ENCODE results near the gene AP4M1. TPM values are rescaled to one million over a fixed set of nuclear protein-coding genes. Genes with fewer than 3 reads are reported as not detected.

Gene AP4M1
- total RNA-seq, 2 donors from 2014 or later, result 12.2 to 12.4 TPM

DNA sequence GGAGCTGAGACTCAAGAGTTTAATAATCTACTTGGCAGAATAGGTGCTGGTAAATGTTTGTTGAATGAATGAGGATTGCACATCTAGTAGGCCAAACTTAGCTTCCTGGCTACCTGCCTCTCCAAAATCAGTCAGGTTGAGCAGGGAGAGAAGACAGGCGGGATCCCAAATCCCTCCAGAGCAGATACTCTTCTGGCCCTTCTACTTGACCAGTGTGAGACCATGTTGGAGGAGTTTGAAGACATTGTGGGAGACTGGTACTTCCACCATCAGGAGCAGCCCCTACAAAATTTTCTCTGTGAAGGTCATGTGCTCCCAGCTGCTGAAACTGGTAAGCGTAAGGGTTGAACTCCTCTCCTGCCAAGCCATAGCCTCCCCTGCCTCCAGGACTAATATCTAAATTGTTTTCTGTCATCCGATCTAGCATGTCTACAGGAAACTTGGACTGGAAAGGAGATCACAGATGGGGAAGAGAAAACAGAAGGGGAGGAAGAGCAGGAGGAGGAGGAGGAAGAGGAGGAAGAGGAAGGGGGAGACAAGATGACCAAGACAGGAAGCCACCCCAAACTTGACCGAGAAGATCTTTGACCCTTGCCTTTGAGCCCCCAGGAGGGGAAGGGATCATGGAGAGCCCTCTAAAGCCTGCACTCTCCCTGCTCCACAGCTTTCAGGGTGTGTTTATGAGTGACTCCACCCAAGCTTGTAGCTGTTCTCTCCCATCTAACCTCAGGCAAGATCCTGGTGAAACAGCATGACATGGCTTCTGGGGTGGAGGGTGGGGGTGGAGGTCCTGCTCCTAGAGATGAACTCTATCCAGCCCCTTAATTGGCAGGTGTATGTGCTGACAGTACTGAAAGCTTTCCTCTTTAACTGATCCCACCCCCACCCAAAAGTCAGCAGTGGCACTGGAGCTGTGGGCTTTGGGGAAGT, 23.1 kb downstream of the AP4M1 start:
- H3K36me3 ChIP-seq, result no peaks in the 10 kb centered on the region
- DNase-seq (ENCODE audit: low spot score), result no peak
- no peaks in the 10 kb centered on the region for H3K27me3 ChIP-seq
- no peak overlapping the region for H3K27ac ChIP-seq
- H3K4me1 ChIP-seq, result peaks cover 0 to 37% of the 10 kb centered on the region in 2 donors
- TF ChIP-seq, protein P1, sequence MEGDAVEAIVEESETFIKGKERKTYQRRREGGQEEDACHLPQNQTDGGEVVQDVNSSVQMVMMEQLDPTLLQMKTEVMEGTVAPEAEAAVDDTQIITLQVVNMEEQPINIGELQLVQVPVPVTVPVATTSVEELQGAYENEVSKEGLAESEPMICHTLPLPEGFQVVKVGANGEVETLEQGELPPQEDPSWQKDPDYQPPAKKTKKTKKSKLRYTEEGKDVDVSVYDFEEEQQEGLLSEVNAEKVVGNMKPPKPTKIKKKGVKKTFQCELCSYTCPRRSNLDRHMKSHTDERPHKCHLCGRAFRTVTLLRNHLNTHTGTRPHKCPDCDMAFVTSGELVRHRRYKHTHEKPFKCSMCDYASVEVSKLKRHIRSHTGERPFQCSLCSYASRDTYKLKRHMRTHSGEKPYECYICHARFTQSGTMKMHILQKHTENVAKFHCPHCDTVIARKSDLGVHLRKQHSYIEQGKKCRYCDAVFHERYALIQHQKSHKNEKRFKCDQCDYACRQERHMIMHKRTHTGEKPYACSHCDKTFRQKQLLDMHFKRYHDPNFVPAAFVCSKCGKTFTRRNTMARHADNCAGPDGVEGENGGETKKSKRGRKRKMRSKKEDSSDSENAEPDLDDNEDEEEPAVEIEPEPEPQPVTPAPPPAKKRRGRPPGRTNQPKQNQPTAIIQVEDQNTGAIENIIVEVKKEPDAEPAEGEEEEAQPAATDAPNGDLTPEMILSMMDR (IDR thresholded peaks at IDR 0.05), result no peak
- H3K9me3 ChIP-seq, result no peaks in the 10 kb centered on the region
- H3K4me3 ChIP-seq, result no peak overlapping the region

DNA sequence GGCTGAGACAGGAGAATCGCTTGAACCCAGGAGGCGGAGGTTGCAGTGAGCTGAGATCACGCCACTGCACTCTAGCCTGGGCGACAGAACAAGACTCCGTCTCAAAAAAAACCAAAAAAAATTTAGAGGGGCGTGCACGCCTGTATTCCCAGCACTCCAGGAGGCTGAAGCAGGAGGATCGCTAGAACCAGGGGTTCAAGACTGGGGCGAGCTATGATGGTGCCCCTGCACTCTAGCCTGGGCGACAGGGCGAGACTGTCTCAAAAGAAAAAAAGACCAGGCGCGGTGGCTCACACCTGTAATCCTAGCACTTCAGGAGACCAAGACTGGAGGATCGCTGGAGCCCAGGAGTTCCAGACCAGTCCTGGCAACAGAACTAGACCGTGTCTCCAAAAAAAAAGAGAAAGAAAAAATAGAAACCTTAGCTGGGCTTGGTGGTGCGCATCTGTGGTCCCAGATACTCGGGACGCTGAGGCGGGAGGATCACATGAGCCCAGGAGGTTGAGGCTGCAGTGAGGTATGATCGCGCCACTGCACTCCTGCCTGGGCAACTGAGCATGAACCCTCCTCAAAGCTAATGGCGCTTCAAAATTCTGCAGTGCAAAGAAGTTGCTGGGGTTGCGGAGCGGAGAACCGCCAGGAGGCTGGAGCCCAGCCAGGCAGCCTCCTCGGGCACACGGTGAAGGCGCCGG, 24.9 kb downstream of the AP4M1 start:
- TF ChIP-seq, protein P1 (IDR thresholded peaks at IDR 0.05), result no peak
- no peak for DNase-seq (ENCODE audit: low spot score)
- H3K27me3 ChIP-seq, result no peaks in the 10 kb centered on the region
- H3K36me3 ChIP-seq, result no peaks in the 10 kb centered on the region
- H3K4me1 ChIP-seq, result peaks cover 0 to 34% of the 10 kb centered on the region in 2 donors
- no peaks in the 10 kb centered on the region for H3K9me3 ChIP-seq
- H3K27ac ChIP-seq, result peak overlapping the region; percentile 95 to 97
- H3K4me3 ChIP-seq, result peak overlapping the region; percentile 88 to 94

DNA sequence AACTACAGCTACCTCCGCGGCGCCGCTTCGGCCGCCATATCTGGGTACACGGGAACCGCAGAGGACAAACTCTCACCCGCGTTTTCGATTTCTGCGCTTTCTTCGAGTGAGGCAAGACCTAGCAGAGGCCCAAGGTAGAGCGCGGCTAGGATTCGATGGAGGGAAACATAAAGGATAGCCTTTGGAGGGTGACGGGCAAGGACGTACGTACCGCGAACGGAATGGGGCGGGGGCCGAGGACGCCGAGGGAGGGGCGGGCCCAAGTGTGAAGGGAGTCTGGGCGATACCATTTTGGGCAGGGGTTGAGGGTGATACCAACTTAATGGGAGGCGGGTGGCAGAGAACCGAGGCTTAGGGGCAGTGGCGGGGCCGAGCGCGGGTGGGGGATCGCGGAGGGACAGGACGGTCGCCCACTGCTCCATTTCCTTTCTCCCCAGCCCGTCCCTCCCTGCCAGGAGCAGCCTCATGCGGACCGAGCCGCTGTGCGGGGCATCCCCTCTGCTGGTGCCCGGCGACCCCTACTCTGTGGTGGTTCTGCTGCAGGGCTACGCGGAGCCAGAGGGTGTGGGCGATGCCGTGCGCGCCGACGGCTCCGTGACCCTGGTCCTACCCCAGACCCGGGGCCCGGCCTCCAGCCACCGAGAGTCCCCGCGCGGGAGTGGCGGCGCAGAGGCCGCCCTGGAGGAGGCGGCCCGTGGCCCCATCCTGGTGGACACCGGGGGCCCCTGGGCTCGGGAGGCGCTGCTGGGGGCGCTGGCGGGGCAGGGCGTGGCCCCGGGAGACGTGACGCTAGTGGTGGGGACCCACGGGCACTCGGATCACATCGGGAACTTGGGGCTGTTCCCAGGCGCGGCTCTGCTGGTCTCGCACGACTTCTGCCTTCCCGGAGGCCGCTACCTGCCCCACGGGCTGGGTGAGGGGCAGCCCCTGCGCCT, 25.8 kb downstream of the AP4M1 start, which contains the start of gene MBLAC1:
MBLAC1 (plus strand) TSS at position 37 of the 935 bp plus-strand sequence; CDS start at position 466, 429 bp downstream.
- TF ChIP-seq, protein P1 (IDR thresholded peaks at IDR 0.05), result no peak
- peak; percentile 87 for DNase-seq (ENCODE audit: low spot score)

DNA sequence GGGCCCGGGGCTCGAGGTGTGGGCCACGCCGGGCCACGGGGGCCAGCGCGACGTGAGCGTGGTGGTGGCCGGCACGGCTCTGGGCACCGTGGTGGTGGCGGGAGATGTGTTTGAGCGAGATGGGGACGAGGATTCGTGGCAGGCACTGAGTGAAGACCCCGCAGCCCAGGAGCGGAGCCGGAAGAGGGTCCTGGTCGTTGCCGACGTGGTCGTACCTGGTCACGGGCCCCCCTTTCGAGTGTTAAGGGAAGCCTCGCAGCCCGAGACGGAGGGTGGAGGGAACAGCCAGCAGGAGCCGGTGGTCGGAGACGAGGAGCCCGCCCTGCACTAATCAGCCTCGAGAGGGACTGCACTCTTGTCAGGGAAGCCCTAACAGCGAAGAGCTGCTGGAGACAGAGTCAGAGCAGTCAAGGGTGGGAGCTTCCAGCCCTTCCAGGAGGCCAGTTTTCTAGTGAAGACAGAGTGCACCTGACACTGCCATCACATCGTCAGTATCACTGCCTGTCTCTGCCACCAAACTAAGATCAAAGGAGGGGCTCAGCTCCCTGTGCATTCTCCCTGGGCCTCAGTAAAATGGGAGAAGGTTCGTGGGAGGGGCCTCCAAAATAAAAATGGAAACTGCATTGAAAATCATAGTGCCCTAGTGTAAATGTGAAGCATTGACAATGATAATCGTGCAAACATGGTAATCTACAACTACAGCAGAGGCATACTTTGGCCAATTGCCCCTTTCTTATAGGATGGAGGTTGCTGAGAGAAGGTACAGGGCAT, 26.6 kb downstream of the AP4M1 start:
- no peaks in the 10 kb centered on the region for H3K27me3 ChIP-seq
- H3K4me3 ChIP-seq, result peak overlapping the region; percentile 88 to 94
- H3K9me3 ChIP-seq, result no peaks in the 10 kb centered on the region
- DNase-seq (ENCODE audit: low spot score), result no peak
- peaks cover 0 to 34% of the 10 kb centered on the region in 2 donors for H3K4me1 ChIP-seq
- peak overlapping the region; percentile 95 to 97 for H3K27ac ChIP-seq
- TF ChIP-seq, protein P1 (IDR thresholded peaks at IDR 0.05), result no peak
- H3K36me3 ChIP-seq, result no peaks in the 10 kb centered on the region

More for the DNA sequence above, 25.8 kb downstream of the AP4M1 start, which contains the start of gene MBLAC1:
- Histone ChIP-seq H3K4me3 (peak within 1 kb of the TSS; percentile 88 to 94), H3K27ac (peak within 1 kb of the TSS; percentile 95 to 97), H3K4me1 (peaks cover 0 to 34% of the 10 kb centered on the region in 2 donors), H3K27me3 (no peaks in the 10 kb centered on the region), H3K9me3 (no peaks in the 10 kb centered on the region), H3K36me3 (no peaks in the 10 kb centered on the region)
